ENCODE measurements around the gene TMSB4X.

DNA sequence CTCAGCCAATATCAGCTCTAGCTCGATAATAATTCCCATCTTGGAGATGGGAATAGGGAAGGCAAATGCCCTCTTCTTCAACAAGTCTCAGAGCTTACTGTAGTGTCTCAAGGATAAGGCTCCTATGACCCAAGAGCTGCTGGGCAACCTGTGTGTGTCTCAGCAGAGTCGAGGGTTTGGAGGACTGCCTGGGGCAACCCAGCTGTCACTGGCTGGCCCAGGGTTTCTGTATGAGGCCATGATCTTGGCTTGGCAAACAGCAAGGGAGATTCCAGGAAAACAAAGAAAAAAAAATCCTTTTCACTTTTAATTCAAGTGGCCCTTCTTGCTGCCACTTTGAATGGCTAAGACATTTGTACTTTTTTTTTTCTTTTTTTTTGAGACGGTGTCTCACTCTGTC lies 34.4 kb downstream of the TMSB4X start:
- TF ChIP-seq ZFP3 (CRISPR knock-in tag; IDR thresholded peaks at IDR 0.05) (no peak), OSR1 (CRISPR knock-in tag; IDR thresholded peaks at IDR 0.05) (no peak), POU6F1 (CRISPR knock-in tag; IDR thresholded peaks at IDR 0.05; ENCODE audit: borderline replicate concordance, low read depth) (no peak), PATZ1 (CRISPR knock-in tag; IDR thresholded peaks at IDR 0.05; ENCODE audit: borderline replicate concordance) (no peak), PPARA (CRISPR knock-in tag; IDR thresholded peaks at IDR 0.05; ENCODE audit: borderline replicate concordance) (no peak), ESRRG (CRISPR knock-in tag; IDR thresholded peaks at IDR 0.05) (no peak), CREB5 (CRISPR knock-in tag; IDR thresholded peaks at IDR 0.05; ENCODE audit: low read depth) (no peak), ARNTL (CRISPR knock-in tag; IDR thresholded peaks at IDR 0.05; ENCODE audit: borderline replicate concordance, low read depth) (no peak)
